Measurements from ENCODE around the gene MESP2. TPM values are rescaled to one million over a fixed set of nuclear protein-coding genes. Genes with fewer than 3 reads are reported as not detected.

Gene MESP2
- total RNA-seq, 1 experiment from 2014 or later: 0.28 TPM

DNA sequence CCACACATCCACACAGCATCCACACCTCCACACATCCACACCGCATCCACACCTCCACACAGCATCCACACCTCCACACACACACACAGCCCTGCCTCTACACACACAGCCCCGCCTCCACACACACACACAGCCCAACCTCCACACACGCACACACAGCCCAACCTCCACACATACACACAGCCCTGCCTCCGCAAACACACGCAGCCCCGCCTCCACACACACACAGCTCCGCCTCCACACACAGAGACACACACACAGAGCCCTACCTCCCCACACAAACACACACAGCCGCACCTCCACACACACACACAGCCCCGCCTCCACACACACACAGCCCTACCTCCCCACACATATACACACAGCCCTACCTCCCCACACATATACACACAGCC is 29.7 kb upstream of the MESP2 start:
- Histone ChIP-seq H3K23me2 (ENCODE audit: insufficient read length, low read depth, low read length, poor library complexity, severe bottlenecking) (peaks cover 8% of the 10 kb centered on the region), H3K27me3 (ENCODE audit: insufficient read depth, low read length) (peaks cover 34% of the 10 kb centered on the region), H3K14ac (ENCODE audit: insufficient read depth, low read length) (no peak overlapping the region), H4K91ac (ENCODE audit: insufficient read length, low read depth, low read length) (no peak overlapping the region), H3K4me1 (ENCODE audit: insufficient read depth, low read length) (no peaks in the 10 kb centered on the region; the same call in 1 of the 2 replicates), H4K8ac (replicated peaks; ENCODE audit: insufficient read length, low read depth, low read length) (no peak overlapping the region), H2BK5ac (ENCODE audit: insufficient read length, low read length) (no peak overlapping the region), H3K79me1 (ENCODE audit: insufficient read depth, low read depth, low read length, poor library complexity, severe bottlenecking) (no peaks in the 10 kb centered on the region), H2BK15ac (ENCODE audit: low read depth, low read length) (no peak overlapping the region), H3K9me3 (ENCODE audit: control insufficient read depth, low read depth, low read length) (no peaks in the 10 kb centered on the region), H2BK12ac (ENCODE audit: insufficient read length, low read depth, low read length) (no peak overlapping the region), H2AK5ac (ENCODE audit: insufficient read length, low read length) (no peak overlapping the region), H2BK20ac (ENCODE audit: low read depth, low read length, poor library complexity, severe bottlenecking) (no peak overlapping the region), H3K9ac (ENCODE audit: extremely low read depth, insufficient read length, low read length) (no peak overlapping the region), H3K4me2 (ENCODE audit: insufficient read depth, insufficient read length, low read length) (no peak overlapping the region), H3K56ac (ENCODE audit: insufficient read length, low read depth, low read length) (no peak overlapping the region), H3K4ac (ENCODE audit: low read depth, low read length) (no peak overlapping the region), H2AFZ (ENCODE audit: low read length) (no peak overlapping the region), H3K79me2 (ENCODE audit: insufficient read depth, low read length) (no peaks in the 10 kb centered on the region), H4K5ac (ENCODE audit: insufficient read length, low read depth, low read length) (no peak overlapping the region), H3K27ac (ENCODE audit: insufficient read length, low read depth, low read length) (no peak overlapping the region), H3K23ac (ENCODE audit: insufficient read length, low read depth, low read length) (no peak overlapping the region), H3K18ac (ENCODE audit: insufficient read length, low read depth, low read length) (no peak overlapping the region), H2BK120ac (ENCODE audit: low read depth, low read length, poor library complexity, severe bottlenecking) (no peak overlapping the region), H3T11ph (ENCODE audit: low read length) (no peak overlapping the region), H4K20me1 (ENCODE audit: control insufficient read depth, insufficient read depth, insufficient read length) (no peaks in the 10 kb centered on the region)
- DNase-seq: no peak
- TF ChIP-seq, protein P1, sequence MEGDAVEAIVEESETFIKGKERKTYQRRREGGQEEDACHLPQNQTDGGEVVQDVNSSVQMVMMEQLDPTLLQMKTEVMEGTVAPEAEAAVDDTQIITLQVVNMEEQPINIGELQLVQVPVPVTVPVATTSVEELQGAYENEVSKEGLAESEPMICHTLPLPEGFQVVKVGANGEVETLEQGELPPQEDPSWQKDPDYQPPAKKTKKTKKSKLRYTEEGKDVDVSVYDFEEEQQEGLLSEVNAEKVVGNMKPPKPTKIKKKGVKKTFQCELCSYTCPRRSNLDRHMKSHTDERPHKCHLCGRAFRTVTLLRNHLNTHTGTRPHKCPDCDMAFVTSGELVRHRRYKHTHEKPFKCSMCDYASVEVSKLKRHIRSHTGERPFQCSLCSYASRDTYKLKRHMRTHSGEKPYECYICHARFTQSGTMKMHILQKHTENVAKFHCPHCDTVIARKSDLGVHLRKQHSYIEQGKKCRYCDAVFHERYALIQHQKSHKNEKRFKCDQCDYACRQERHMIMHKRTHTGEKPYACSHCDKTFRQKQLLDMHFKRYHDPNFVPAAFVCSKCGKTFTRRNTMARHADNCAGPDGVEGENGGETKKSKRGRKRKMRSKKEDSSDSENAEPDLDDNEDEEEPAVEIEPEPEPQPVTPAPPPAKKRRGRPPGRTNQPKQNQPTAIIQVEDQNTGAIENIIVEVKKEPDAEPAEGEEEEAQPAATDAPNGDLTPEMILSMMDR (conservative IDR thresholded peaks at IDR 0.05): no peak
- Mint-ChIP-seq H3K4me3 (no peak overlapping the region), H3K9me3 (no peaks in the 10 kb centered on the region; a peak in 1 of 5 replicates), H3K27me3 (ENCODE audit: low read depth) (peaks cover 16% of the 10 kb centered on the region), H3K4me1 (peaks cover 14 to 21% of the 10 kb centered on the region in 2 experiments), H3K36me3 (ENCODE audit: insufficient read depth in 1 of 3, low read depth in 3 of 3) (peaks cover 0 to 3% (median 0%) of the 10 kb centered on the region in 3 experiments; a peak in 1 of 7 replicates), H3K27ac (no peak overlapping the region)
- no CpG with 5 or more reads among the region's 9 CpGs for WGBS (ENCODE audit: extremely low coverage, insufficient read length, low lambda C conversion rate)
